ENCODE results near the gene PRKAG2.

Gene PRKAG2

DNA sequence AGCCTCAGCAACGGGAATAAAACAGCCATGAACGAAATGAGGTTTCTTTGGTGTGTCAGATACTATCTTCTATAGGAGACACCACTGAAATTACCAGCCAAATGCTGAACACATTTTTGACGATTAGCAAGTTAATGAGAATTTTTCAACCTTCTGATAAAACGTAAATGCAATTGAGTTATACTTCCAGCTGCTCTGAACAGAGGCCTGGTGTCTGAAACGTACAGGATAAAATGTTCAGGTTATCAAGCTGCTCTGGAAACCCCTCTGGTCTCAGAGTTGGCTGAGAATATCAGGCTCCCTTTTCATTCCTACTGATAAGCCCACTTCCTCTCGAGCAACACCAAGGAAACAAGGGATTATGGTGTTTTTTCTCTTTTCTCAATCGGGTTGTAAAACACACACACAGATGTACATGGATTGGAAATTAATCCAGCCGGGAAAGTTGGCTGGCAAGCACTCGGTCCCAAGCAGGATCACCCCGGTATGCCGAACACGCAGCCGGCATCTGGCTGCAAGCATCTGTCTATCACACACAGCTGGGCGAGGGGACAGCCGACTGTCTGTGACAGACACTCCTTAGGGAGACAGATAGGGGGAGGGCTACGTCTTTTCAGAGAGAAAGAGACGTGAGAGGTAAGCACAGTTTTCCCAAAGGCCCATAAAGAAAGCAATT is 171.8 kb downstream of the PRKAG2 start:
- DNase-seq: no peak

DNA sequence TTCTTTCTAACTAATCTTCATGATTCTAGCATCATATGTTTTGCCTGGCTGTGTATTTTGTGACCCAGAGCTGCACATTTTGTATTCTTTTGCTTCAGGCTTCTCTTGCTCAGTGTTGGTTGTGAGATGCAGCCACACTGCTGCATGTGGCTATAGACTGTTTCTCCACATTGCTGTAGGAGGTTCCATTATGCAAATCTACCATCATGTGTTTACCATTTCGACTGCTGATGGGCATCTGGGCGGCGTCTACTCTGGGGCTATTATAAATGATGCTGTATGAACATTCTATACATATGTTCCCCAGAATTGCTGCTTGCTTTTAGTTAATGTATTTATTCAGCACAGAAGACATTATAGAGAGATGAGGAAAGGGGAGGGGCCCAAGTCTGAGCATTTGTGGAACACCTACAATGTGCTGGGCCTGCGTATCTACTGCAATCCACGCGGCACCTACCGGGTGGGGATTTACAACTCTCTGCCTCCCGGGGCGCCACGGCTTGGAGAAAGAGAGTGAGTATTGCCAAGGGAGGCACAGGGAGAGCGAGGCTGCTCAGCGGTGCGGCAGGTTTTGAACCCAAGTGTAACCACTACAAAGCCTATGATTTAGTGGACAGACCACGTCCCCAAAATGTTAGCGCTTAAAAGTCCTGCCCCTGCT is 172.5 kb downstream of the PRKAG2 start:
- DNase-seq: no peak

DNA sequence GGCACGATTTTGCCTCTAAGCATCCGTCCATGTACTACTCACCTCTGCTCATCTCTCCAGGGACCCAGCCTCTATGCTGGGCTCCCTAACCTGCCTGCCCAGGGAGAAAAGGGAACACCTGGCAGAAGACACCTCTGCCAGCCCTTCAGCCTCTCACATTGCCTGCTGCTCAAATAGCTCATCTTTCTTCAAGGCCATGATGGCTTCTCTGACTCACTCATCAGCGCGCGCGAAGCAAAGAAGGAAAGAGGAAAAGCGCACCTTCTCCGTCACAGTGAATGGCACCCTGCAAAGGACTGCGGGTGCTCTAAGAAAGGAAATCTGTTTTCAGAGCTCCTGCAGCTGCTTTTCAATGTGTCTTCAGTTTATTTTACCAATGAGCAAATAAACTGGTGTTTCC is 174.0 kb downstream of the PRKAG2 start:
- no peak for DNase-seq

DNA sequence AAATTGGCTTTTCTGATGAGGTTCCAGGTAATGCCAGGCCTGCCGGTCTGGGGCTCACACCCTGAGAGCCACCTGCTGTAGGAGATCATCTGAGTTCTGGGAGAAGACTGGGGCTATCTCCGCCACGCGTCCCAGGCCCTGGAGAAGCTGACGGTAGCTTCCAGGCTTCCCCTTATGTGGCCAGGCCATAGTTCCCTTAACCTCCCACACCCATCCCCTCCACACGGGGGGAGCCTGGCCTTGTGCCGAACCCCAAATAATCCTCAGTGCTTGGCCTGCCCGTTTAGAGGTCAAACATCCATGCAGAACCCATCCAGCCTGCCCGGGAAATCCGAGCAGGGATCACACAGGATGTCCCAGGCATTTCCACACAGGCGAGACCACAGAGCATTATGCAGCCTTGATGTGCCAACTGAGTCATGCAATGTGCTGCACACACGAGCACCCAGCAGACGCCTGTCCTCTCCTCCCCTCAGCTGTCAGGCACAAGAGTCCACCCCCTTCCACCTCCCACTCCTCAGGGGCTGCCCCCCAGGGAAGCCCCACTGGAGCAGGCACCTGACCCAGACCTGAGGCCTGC is 176.2 kb downstream of the PRKAG2 start:
- DNase-seq: no peak

DNA sequence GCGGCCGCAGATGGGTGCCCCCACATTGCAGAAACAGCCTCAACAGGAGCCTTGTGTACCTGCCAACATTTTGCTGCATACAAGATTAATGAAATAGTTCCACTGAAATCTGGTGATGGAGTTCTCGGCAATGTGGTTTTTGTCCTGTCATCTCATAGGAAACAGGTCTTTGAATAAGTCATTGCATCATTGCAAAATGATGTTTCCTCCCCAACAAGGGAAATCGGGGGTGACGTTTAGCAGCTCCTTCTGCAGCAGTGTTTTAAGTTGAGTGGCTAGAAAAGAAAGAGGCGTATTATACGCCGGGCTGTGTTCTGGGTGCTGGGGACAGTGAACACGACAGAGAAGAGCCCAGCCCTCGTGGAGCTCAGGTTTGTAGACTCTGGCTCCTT is 177.0 kb downstream of the PRKAG2 start:
- DNase-seq: no peak

DNA sequence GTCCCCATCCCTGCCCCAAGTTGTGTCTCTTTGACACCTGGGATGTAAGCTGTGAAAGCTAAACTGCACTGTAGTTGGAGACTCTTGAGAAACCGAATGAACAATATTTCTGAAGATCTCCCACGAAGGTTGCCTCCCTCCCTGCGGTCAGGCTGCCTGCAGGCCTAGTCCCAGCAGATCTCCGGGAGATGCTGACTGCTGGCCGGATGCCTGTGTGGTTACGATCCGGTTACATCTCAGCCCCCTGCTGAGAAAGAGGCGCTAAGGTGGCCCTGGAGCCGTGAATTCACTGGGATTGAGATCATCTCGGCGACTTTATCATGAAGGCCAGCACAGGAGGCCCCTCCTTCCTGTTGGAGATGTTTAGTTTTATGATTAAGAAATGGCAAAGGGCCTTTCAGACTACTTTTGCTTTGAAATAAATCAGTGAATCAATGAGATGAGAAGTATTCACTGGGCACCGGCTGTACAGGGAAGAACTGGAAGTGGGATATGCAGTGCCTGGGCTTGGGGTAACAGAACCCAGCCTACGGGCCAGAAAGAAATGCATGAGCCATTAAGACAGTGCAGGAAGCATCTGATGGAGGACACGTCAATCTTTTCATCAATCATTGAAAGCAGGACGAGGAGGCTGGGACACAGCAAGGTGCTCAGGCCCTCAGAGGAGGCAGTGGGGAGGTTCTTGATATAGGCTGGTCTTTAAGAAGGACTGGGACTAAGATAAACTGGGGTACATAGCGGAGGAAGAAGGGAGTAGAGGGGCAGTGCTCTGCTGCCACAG is 177.6 kb downstream of the PRKAG2 start:
- no peak for DNase-seq

DNA sequence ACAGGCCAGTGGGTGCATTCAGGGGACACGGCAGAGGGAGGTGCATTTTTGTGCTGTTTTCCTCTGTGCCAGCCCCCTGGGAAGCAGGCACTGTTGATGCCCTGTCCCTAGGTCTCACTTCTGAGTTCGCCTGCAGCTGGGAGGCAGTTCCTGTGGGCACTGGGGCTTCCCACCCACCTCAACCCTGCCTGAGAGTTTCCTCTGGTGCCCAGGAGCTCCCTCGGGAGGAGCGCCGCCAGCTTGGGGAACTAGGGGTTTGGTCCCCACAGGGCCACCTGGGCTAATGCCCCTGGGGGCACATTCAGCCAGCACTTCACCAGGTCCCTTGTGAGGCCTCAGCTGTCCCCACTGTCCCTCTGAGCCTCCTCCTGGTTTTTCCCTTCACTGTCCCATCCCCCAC is 179.0 kb downstream of the PRKAG2 start:
- no peak for DNase-seq

DNA sequence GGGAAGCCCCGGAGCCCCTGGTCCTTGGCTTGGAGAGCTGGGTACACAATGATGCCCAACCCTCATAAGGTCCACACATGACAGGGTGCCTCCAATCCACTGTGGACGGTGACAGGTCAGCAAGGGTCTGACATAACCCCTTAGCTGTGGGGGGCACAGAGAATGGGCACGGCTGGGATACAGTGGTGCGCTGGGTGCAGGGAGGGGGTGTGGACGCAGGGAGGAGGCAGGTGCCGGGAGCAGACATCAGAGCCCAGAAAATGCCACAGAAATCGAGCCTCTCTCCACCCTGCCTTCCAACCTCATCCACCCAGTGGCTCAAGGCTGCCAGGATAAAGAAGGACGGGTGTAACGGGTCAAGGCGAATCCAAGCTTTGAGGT is 179.4 kb downstream of the PRKAG2 start:
- DNase-seq: no peak

DNA sequence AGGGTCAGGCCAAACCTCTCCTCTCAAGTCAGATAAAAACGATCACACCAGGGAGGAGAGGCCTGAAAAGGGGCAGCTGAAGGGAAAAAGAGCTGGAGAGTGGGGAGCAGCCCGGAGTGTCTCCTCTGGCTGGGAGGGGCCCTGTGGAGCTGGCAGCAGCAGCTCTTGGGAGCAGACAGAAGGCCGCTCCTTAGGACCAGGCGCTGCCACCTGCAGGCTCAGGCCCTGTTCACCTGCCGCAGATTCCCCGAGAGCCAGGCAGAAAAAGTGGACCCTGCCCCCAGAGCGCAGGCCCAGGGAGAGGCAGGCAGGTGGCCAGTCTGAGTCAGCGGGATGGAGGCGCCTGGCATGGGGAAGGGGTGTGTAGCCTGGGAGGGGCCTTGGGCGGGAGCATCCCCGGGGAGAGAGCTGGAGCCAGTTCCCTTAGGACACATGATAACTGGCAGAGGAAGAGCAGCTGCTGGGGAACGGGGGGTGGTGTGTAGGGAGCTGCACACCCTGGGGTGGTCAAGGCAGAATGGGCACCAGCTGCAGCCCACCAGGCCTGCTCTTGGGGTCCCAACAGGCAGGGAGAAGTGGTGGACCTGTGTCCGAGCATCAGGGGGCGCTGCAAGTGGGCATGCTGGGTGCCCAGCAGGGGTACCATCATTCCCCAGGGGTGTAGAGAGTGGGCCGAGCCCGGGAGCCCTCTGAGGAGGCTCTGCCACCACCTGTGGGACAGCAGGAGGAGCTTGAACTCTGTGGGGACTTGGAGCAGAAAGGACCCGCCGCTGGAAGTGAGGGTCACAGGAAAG is 180.0 kb downstream of the PRKAG2 start:
- no peak for DNase-seq

DNA sequence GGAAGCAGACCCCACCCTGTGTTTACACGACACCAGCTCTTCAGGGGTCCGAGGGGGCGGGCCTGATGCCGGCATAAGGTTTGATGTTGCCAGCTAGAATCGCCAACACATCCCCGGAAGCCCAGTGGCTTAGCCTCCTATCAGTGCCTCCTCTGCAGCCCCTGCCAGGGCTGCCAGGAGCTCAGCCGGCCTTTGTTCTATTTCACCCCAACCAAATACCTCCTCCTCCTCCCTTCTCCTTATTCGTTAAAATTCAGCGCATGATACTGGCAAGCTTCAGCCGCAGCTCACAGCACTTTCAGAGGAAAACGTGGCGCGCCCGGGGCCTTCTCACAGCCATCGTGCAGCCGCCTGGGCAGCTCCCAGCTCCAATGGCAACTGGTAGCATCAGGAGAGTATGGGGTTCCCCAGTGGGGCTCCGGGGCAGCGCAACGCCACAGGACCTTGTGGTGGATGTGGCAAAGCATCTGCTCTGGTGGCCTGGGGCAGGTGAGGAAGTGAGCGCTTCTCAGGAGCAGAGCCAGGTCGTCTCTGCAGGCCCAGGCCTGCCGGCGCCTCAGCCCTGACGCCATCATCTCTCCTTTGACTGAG is 180.9 kb downstream of the PRKAG2 start:
- DNase-seq: no peak

DNA sequence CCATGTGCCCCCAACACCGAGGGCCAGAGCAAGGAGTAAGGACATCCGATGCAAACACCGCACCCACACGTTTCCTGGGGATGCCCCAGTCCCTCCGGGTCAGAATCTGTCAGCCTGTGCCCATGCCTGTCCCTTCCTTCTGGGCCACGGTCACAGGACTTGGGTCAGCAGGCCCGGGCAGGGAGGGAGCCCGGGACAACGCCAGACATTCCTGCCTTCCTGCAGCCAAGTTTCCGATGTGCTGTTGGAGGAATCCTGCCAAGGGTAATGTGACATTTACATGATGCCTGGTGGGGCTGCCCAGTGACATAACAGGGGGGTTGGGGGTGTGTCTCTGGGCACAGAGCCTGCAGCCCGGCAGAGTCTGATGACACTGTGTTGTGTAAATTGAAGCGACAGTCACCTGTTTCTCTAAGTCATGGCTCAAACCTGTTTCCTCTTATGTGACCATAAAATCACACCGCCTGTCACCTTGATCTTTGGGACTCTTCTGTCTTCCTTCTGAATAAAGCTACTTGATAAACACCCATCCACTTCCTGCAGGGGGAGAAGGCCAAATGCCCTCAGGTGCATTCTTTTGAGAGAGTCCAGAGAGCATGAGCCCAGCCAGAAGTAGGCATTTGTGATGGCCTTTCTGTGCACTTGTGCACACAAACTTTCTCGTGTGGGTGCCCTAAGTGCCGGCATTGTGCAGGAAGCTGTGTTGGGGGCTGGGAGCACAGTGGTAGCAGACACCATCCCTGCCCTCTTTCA is 181.9 kb downstream of the PRKAG2 start:
- DNase-seq: no peak

DNA sequence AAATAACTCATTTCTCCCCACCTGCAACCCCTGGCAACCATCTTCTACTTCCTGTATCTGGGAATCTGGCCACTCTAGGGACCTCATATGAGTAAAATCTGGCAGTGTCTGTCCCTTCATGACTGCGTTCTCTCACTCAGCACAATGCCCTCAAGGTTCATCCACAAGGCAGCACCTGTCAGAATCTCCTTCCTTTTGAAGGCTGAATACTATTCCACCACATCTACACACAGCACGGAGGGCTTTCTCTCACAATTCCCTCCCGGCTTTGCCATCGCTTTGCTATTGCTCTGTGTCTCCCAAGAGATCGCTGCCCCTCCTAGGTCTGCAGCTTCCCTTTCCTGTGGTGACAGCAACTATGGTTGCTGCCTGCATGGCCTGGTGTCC is 182.5 kb downstream of the PRKAG2 start:
- no peak for DNase-seq

DNA sequence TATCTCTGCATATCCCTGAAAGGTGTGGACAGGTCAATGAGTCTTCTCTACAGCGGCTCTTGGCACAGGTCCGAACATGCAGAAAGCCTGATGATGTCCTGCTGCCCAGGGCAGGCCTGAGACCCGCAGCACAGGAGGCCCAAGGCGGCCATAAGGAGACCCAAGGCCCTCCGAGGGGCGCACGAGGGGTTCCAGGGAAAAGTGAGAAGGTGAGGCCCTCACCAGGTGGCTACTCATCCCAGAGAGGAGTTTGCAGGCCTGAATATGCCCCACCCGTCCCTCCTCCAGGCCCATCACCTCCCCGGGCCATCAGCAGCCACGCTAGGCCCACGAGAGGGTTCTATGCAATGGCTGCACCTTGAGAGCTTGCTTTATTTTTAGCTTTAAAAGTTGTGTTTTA is 183.8 kb downstream of the PRKAG2 start:
- DNase-seq: no peak

DNA sequence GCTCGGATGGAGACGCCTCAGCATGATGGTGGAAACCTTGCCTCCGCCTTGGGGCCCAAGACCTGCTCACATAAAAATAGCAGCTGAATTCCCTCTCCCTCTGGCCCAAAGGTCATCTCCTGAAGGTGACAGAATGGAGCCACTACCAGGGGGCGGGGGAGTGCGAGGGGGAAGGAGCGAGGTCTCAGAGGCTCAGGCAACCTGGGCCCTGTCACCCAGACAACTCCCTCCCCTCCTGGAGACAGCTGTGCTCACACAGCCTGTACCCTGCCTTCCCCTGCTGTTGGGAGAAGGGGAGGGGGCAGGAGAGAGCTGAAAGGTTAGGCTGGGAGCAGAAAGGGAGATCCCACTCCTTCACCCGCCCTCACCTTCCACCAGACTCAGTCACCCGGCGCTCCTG is 184.2 kb downstream of the PRKAG2 start:
- no peak for DNase-seq

DNA sequence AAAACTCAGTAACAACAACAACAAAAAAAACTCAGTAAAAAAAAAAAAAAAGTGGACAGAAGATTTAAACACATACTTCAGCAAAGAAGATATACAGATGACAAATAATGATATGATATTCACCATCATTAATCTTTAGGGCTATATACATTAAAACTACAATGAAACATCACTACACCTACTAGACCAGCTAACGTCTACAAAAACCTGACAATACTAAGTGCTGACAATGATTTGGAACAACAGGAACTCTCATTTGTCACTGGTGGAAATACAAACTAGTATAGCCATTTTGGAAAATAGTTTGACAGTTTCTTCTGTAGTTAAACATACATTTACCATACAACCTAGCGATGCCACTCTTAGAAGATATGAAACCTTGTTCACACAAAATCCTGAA is 185.5 kb downstream of the PRKAG2 start:
- DNase-seq: no peak

DNA sequence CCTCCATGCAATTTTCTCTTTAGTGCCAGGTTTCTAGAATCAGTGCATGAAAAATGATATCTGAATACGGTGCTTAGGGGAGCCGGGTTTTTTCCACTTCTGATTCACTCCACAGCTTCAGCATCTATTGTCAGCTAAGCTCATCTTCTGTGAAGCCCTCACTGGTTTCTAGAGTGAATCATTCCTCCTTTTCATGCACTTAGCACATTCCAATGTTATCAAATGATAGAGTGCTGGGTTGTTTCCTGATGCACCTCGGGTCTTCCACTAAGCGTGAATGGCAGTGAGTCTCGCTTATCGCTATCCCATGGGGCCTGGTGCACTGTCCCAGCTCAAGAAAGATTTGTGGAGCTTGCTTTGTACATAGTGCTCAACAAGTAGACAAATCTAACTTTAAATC is 186.3 kb downstream of the PRKAG2 start:
- DNase-seq: no peak

DNA sequence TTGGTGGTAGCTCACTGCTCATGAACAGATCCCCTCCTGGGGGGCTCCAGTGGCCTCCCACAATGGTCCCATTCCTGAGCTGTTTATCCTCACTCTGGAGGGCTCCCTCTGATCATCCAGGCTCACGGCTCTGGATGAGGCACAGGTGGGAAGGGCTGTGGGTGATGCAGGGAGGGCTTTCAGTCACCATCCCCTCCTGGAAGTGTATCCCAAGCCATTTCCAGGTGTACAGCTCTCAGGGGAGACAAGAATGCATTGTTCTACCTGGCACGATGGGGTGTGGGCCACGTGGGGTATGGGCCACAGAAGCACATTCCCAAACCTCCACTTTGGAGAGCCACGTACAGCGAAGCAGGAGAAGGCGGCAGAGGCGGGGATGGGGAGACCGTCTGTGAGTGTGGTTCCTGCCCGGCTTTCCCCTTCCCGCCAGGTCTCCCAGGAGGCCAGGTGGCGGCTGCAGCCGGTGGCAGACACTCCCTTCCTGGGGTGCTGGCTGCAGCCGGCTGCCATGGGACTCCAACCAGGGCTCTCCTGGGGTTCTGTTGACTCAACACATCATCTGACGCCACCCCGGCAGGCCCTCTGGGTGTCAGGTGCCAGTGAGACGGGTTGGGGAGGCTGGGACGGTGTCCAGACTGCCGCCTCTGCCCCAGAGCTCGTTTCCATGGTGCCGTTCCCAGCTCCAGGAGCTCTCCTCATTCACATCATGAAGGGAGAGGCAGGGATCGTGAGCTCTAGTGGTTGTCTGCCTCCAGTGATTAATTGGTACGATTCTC is 187.5 kb downstream of the PRKAG2 start:
- no peak for DNase-seq

DNA sequence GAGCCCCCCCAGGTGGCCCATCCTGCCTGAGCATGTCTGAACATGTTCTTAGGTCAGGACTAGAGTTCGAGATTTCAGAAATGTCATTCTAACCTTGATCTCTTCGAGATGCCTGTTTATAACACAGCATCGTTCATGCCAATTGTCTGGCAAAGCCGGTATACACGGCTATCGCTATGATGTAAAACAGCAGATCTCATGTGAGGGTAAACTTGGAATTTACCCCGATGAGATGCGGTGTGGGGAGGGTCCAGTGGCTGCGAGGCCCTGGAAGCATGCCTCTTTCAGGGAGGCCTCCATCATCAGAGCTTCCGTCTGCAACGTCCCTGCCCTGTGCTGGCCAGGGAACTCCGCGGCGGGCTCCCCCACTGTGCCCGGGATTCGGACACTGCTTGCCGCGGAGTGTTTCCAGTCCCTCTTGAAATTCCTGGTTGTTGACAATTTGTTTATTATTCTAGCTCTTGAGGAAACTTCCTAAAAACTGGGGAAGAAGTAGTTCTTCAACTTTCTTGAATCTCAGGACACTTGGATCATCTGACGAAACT is 188.6 kb downstream of the PRKAG2 start:
- no peak for DNase-seq

DNA sequence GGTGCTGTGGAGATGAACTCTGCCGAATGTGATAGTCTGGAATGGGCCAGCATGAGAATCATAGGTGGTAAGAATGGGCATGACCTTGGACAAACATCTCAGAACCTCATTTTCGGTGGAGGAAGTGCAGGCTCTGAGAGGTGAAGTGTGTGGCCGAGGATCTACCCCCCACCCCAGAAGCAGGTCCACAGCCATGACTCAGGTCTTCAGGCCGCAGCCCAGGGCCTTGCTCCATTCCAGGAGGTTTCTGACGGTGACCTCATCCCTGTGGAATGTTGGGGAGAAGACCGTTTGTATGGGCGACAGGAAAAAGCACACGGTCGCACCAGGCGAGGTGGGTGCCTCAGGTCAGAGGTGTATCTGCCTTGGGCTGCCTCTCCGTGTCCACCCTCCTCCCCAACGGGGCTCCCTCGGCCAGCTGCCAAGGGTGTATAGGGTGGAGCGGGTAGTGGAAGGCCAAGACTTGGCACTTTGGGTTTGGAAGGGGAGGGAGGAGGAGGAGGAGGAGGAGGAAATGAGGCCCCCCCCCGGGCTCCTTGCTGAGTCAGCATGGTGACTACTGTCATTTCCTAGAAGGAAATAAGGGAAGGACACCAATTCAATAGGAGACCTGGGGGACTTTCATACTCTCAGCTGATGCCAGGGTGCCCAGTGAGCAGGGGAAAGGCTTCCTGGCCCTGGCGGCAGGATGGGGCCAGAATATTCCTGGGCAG is 189.2 kb downstream of the PRKAG2 start:
- DNase-seq: no peak

DNA sequence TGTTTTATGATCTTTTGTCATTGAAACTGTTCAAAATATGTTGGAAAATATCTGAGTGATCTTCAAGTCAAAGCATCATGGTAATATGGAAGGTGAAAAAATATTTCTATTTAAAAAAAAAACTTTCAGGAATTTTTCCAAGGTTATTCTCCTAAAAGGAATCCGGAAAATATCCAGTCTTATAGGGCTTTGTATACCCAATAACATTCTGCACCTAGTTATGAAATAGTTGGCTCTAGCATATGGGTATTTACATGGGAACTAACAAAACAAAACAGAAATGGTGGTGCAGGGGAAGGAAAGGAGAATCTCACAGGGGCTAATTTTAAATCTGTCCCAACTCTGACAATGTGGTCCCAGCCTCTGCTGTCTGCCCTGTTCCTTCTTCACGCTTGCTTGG is 190.1 kb downstream of the PRKAG2 start:
- DNase-seq: no peak

Data from right forelimb (tissue), 1 donor.